ENCODE data around the gene SAG. TPM values are rescaled to one million over a fixed set of nuclear protein-coding genes. Genes with fewer than 3 reads are reported as not detected.

Gene SAG
- total and polyA plus RNA-seq, 2 of the 13 experiments (the other 11 are each of a cell fraction or from before 2014, with no cell fraction given), result not detected

- TF ChIP-seq ZNF124 (CRISPR knock-in tag; IDR thresholded peaks at IDR 0.05) (no peak), ZFP82 (CRISPR knock-in tag; IDR thresholded peaks at IDR 0.05; ENCODE audit: borderline replicate concordance) (no peak), LCORL (IDR thresholded peaks at IDR 0.05) (0 out of 2 replicates have a peak, but pooled peaks have one; percentile 36), LCORL (CRISPR knock-in tag; IDR thresholded peaks at IDR 0.05) (peak; percentile 80), ZMYM4 (CRISPR knock-in tag; IDR thresholded peaks at IDR 0.05) (peak; percentile 41; the same call in 1 of the 2 replicates), KDM4B (CRISPR knock-in tag; IDR thresholded peaks at IDR 0.05) (no peak), ZNF230 (CRISPR knock-in tag; IDR thresholded peaks at IDR 0.05) (0 out of 2 replicates have a peak, but pooled peaks have one; percentile 52), ARHGAP35 (CRISPR knock-in tag; IDR thresholded peaks at IDR 0.05; ENCODE audit: borderline replicate concordance) (peak; percentile 87; the same call in 1 of the 2 replicates), GATAD2A (CRISPR knock-in tag; IDR thresholded peaks at IDR 0.05) (peak; percentile 7; the same call in 1 of the 2 replicates), THRA (CRISPR knock-in tag; IDR thresholded peaks at IDR 0.05; ENCODE audit: borderline replicate concordance) (0 out of 2 replicates have a peak, but pooled peaks have one; percentile 32), ZNF605 (CRISPR knock-in tag; IDR thresholded peaks at IDR 0.05) (0 out of 2 replicates have a peak, but pooled peaks have one; percentile 34), JARID2 (CRISPR knock-in tag; IDR thresholded peaks at IDR 0.05; ENCODE audit: insufficient replicate concordance) (no peak), RNF2 (conservative IDR thresholded peaks at IDR 0.05; ENCODE audit: low read depth) (0 out of 2 replicates have a peak, but pooled peaks have one; percentile 23), MIER2 (CRISPR knock-in tag; IDR thresholded peaks at IDR 0.05) (no peak), HCFC1 (IDR thresholded peaks at IDR 0.05; ENCODE audit: low read depth, low read length) (no peak), ZSCAN25 (CRISPR knock-in tag; IDR thresholded peaks at IDR 0.05) (no peak), WIZ (CRISPR knock-in tag; IDR thresholded peaks at IDR 0.05) (no peak), NFYB (CRISPR knock-in tag; IDR thresholded peaks at IDR 0.05) (no peak), ATF6 (CRISPR knock-in tag; conservative IDR thresholded peaks at IDR 0.05) (no peak), TERF1 (CRISPR knock-in tag; IDR thresholded peaks at IDR 0.05) (no peak), ZNF672 (CRISPR knock-in tag; IDR thresholded peaks at IDR 0.05) (no peak), CBX2 (IDR thresholded peaks at IDR 0.05; ENCODE audit: low read depth, low read length) (no peak), CBX2 (CRISPR knock-in tag; IDR thresholded peaks at IDR 0.05; ENCODE audit: low read depth) (no peak)
These were observed 46.3 kb downstream of the SAG start, which contains the start of gene DGKD (continued) for GRCh38 chr2:233353769-233354499.
